Mammary epithelial cell (primary cell): ENCODE measurements around the gene WDR59.

Experiments
- CTCF ChIP-seq, 2 donors: IDR thresholded peaks in 1 of 2; conservative IDR thresholded peaks in 1 of 2; 2 replicates each; pipeline ENCODE4 v1.5.1; 2011 to 2012; ENCODE audit warnings: inconsistent platforms in 2 of 2, low read length in 2 of 2, mild to moderate bottlenecking in 2 of 2, control low read depth in 1 of 2, low read depth in 1 of 2; ENCODE audit not compliant: insufficient read depth in 1 of 2; ENCODE audit errors: extremely low read depth in 1 of 2
- EZH2 ChIP-seq: IDR thresholded peaks from 2 replicates; pipeline ENCODE4 v1.6.1; 2012; ENCODE audit warnings: low read length, inconsistent platforms, borderline replicate concordance

- TF ChIP-seq CTCF (conservative IDR thresholded peaks at IDR 0.05 in 1 of 2, IDR thresholded peaks at IDR 0.05 in 1 of 2; ENCODE audit: extremely low read depth in 1 of 2, insufficient read depth in 1 of 2, low read depth in 1 of 2, low read length in 2 of 2), result no peak
- no peak for TF ChIP-seq EZH2
These were observed 97.8 kb downstream of the WDR59 start for GRCh38 chr16:74887084-74887483.
